Measurements from ENCODE around the gene ADA. TPM values are rescaled to one million over a fixed set of nuclear protein-coding genes. Genes with fewer than 3 reads are reported as not detected.

ADA gene
- total and polyA plus RNA-seq, 2 of the 13 experiments (the other 11 are each of a cell fraction or from before 2014, with no cell fraction given), result 2.5 to 11.3 TPM

- TF ChIP-seq ZNF850 (CRISPR knock-in tag; conservative IDR thresholded peaks at IDR 0.05) (no peak), DDIT3 (CRISPR knock-in tag; IDR thresholded peaks at IDR 0.05) (no peak), NR2C2 (CRISPR knock-in tag; IDR thresholded peaks at IDR 0.05; ENCODE audit: borderline replicate concordance) (peak; percentile 37), RERE (CRISPR knock-in tag; IDR thresholded peaks at IDR 0.05; ENCODE audit: low read depth) (no peak), ZFP36L2 (CRISPR knock-in tag; IDR thresholded peaks at IDR 0.05) (no peak; the same call in 1 of the 2 replicates), ZNF451 (CRISPR knock-in tag; IDR thresholded peaks at IDR 0.05) (no peak), SATB2 (CRISPR knock-in tag; IDR thresholded peaks at IDR 0.05) (no peak; the same call in 1 of the 2 replicates), POLR2AphosphoS5 (IDR thresholded peaks at IDR 0.05; ENCODE audit: low read depth, low read length) (no peak), ZNF619 (CRISPR knock-in tag; IDR thresholded peaks at IDR 0.05) (0 out of 2 replicates have a peak, but pooled peaks have one; percentile 45), CAMTA2 (CRISPR knock-in tag; IDR thresholded peaks at IDR 0.05; ENCODE audit: borderline replicate concordance) (no peak), ZNF780A (CRISPR knock-in tag; IDR thresholded peaks at IDR 0.05) (no peak), MZF1 (CRISPR knock-in tag; IDR thresholded peaks at IDR 0.05; ENCODE audit: borderline replicate concordance) (no peak), MBD4 (IDR thresholded peaks at IDR 0.05; ENCODE audit: borderline replicate concordance, low read length) (no peak), PAWR (CRISPR knock-in tag; IDR thresholded peaks at IDR 0.05; ENCODE audit: borderline replicate concordance) (peak; percentile 83; the same call in 1 of the 2 replicates), ZBTB43 (CRISPR knock-in tag; conservative IDR thresholded peaks at IDR 0.05) (no peak), ISX (CRISPR knock-in tag; conservative IDR thresholded peaks at IDR 0.05) (no peak), POLR2AphosphoS2 (IDR thresholded peaks at IDR 0.05; ENCODE audit: low read depth, low read length) (no peak), SMAD1 (CRISPR knock-in tag; IDR thresholded peaks at IDR 0.05; ENCODE audit: borderline replicate concordance, low read depth) (0 out of 2 replicates have a peak, but pooled peaks have one; percentile 85)
- TF ChIP-seq, protein P1, sequence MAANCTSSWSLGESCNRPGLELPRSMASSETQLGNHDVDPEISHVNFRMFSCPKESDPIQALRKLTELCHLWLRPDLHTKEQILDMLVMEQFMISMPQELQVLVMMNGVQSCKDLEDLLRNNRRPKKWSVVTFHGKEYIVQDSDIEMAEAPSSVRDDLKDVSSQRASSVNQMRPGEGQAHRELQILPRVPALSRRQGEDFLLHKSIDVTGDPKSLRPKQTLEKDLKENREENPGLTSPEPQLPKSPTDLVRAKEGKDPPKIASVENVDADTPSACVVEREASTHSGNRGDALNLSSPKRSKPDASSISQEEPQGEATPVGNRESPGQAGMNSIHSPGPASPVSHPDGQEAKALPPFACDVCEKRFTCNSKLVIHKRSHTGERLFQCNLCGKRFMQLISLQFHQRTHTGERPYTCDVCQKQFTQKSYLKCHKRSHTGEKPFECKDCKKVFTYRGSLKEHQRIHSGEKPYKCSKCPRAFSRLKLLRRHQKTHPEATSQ (CRISPR knock-in tag; IDR thresholded peaks at IDR 0.05; ENCODE audit: borderline replicate concordance), result no peak
These were observed at the start of gene ADA (continued) for GRCh38 chr20:44651684-44652423.

All from HepG2 (cell line).